Raji (cell line): ENCODE results near the gene SERPING1.

Experiments
- POLR2A ChIP-seq: IDR thresholded peaks from 2 replicates; pipeline ENCODE4 v1.6.1; 2011; ENCODE audit warnings: low read depth, low read length, control low read depth; ENCODE audit not compliant: insufficient read depth

SERPING1 gene

DNA sequence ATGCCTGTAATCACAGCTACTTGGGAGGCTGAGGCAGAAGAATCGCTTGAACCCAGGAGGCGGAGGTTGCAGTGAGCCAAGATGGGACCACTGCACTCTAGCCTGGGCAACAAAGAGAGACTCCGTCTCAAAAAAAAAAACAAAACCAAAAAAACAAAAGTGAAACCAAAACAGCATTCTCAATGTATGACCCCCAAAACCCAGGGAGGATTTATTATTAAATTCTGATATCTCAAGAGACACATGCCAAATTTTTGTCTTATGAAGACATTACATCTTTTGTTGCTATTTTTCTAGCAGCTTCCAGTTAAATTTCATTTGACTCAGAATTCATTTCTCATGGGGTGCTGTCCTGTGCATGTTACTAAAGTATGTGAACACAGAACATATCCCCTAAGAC, 55.2 kb downstream of the SERPING1 start:
- no peak for TF ChIP-seq POLR2A

DNA sequence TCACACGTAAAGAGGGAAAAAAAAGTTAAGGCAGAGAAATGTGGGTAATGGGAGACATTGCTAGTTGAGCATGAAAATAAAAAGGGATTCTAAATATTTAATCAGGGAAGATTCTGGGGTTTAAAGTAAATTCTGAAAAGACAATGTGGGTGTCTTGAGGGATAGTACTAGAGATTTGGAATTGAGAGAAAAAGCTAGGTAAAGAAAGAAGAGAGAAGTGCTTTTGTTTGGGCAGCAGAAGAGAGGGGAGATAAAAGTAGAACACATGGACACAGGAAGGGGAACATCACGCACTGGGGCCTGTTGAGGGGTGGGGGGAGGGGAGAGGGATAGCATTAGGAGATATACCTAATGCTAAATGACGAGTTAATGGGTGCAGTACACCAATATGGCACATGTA, 55.7 kb downstream of the SERPING1 start:
- TF ChIP-seq POLR2A = no peak

DNA sequence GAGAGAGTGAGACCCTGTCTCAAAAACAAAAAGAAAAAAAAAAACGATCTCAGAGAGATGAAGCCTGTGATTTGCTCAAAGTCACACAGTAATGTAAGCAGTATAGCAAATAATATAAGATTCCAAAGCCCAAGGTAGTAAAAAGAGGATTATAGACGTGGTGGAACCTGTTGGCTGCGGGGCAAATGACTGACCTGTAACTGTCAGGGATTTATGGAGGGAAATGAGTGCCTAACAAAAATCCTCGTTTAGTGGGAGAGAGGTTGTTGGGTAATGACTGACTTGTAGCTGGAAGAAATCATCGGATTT, 59.4 kb downstream of the SERPING1 start:
- no peak for TF ChIP-seq POLR2A

DNA sequence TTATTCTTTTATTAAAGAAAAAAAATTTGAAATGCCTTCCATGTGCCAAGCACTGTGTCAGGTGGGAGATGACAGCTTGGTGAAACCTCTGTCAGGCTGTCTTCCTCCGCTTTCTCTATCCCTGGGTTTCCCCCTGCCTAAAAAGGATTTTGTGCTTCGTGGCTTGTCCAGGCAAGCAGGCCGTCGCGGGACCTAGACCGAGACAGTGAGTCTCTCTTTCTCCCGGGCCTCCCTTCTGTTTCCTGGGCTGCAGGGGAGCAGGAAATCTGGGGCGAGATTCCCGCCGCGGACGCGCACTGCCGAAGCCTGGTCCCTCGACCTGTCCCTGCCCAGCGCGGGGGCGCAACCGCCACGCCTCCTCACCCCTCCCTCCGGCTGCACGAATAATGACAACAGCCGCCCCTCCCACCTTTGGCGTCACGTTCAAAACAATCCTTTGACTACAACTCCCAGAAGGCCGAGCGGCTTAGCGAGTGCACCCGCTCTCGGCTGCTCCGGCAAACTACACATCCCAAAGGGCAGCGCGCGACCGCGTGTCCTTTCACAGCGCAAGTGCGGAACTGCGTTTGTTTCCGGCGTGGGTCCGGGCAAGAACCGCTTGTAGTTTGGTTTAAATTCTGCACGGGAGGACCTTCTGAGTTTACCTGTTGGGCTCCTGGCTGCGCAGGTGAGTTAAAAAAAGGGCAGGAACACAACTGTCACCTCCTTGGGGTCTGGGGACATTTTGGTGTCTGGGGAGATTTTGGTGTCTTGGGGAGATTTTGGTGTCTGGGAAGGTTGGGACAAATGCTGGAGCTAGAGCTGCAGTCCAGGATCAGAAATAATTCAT, 59.9 kb downstream of the SERPING1 start, which contains the start of gene CLP1:
CLP1 (plus strand) TSS at position 569 of the 829 bp plus-strand sequence. CDS start 1,715 bp downstream, outside the sequence.
- TF ChIP-seq POLR2A = peak; percentile 77

DNA sequence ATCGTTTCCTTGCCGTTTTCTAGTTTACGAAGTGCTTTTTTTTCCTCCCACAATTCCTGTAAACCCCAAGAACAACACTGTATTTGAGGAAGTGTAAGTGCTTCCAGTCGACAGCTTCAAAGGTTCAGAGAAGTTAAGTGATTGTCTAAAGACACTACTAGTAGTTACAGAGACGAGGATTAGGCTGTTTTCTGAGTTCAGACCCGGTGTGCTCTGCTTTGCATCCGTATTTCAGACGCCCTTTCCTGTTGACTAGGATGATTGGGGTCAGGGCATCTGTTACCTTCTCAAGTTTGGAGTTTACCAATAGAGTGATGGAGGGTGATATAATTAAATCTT, 60.5 kb downstream of the SERPING1 start:
- no peak for TF ChIP-seq POLR2A

DNA sequence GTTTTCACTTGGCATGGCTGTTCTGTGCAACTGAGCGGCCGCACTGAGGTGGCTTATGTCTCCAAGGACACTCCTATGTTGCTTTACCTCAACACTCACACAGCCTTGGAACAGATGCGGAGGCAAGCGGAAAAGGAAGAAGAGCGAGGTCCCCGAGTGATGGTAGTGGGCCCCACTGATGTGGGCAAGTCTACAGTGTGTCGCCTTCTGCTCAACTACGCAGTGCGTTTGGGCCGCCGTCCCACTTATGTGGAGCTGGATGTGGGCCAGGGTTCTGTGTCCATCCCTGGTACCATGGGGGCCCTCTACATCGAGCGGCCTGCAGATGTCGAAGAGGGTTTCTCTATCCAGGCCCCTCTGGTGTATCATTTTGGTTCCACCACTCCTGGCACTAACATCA, 62.2 kb downstream of the SERPING1 start:
- no peak for TF ChIP-seq POLR2A

DNA sequence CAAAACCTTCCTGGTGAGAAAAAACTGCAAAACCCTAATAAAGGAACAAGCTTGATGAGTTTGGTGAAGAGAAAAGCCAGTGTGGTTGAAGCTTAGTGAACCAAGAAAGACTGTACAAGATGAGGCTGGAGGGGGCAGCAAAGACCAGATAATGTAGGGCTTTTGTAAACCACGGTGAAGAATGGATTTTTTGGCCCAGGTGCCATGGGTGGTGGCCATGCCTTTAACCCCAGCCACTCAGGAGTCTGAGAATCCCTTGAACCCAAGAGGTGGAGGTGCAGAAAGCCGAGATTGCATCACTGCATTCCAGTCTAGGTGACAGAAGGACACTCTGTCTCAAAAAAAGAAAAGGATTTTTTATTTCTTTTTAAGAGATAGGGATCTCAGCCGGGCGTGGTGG, 65.4 kb downstream of the SERPING1 start:
- TF ChIP-seq POLR2A = no peak

DNA sequence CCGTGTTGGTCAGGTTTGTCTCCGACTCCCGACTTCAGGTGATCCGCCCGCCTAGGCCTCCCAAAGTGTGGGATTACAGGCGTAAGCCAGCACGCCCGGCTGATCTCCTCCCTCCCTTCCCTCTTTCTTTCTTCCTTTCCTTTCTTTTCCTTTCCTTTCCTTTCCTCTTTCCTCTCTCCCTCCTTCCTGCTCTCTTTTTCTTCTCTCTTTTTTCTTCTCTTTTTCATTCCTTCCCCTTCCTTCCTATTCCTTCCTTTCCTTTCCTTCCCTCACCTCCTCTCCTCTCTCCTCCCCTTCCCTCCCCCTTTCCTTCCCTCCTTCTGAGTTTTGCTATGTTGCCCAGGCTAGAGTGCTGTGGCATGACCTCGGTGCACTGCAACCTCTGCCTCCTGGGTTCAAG, 66.5 kb downstream of the SERPING1 start:
- TF ChIP-seq POLR2A = no peak
